Stimulated activated CD4-positive, alpha-beta T cell treated with anti-CD3 and anti-CD28 coated beads, Interleukin-15, amount 100 ng/mL, for 48 hours (primary cell): Measurements from ENCODE around the gene C1orf167.

Experiments used
- DNase-seq, 2 donors: peaks; one replicate each; pipeline ENCODE4 v3.0.0-alpha.2; 2020; ENCODE audit warnings: low read depth in 2 of 2

Gene C1orf167

DNA sequence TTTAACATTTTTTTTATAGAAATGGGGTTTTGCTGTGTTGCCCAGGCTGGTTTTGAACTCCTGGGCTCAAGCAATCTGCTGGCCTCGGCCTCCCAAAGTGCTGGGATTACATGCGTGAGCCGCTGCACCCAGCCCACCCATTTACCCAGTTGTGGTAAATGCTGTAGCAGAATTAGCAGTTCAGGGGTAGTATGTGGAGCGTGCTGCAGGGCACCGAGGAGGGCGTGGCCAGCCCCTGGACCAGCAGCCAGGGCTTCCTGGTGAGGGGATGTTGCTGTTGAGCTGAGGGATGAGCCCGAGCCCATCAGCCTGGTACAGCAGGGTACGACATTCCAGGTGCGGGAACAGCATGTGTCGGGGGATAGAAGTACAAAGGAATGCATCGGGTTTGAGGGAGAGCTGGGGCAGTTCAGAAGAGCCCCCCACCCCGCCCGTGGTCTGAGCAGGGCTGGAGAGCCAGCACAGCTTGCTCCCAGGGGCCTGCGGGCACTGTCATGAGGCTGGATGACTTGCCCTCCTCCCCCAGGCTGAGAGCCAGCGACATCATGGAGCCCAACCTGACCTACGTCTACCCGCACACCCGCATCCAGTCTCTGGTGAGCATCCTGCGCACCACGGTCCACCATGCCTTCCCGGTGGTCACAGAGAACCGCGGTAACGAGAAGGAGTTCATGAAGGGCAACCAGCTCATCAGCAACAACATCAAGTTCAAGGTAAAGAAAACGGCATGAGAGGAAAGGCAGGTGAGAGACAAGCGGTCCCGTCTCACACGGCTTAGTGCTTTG is 73.6 kb downstream of the C1orf167 start:
- DNase-seq: no peak

DNA sequence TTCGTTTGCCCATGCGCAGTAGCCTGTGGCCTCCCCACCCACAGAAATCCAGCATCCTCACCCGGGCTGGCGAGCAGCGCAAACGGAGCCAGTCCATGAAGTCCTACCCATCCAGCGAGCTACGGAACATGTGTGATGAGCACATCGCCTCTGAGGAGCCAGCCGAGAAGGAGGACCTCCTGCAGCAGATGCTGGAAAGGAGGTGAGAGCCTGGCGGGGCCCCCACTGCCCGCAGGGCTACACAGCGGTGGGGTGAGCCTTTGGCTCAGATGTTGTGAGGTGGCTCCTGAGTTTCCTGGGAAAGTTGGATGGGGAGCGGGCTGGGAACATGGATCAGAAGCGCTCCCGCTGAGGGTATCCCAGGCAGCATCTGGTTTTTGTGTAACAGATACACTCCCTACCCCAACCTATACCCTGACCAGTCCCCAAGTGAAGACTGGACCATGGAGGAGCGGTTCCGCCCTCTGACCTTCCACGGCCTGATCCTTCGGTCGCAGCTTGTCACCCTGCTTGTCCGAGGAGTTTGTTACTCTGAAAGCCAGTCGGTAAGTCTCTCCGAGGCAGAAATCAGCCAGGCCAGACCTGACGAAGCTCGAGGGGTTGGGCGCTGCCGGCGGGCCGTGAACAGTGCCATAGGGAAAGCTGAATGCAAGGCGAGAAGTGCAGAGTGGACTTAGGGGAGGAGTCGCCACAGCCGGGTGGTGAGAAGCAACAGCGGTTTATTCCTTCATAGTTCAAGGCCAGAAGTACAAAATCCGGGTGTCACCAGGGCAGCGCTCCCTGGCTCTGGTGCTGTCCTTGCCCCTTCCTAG is 75.2 kb downstream of the C1orf167 start:
- DNase-seq: no peak

DNA sequence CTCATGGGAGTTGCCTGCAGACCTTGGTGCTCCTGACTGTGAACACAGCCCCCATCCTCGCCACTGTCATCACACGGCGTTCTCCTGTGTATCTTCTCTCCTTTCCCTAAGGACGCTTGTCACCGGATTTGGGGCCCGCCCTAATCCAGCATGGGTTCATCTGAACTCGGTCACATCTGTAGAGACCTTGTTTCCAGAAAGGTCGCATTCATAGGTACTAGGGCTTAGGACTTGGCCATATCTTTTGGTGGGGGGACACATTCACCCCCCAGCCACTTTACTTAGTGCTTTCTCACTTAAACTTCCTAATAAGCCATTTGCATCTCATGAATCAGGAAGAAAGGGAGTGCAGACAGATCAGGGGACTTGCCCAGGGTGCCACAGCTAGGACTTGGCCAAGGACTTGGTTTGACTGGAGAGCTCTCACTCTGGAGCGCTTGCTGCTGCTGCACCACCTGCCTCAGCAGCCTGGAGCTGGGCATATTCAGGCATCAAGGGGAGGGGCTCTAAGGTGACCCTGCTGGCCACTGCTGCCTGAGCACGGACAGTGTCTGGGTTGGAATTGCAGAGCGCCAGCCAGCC is 75.9 kb downstream of the C1orf167 start:
- no peak for DNase-seq

DNA sequence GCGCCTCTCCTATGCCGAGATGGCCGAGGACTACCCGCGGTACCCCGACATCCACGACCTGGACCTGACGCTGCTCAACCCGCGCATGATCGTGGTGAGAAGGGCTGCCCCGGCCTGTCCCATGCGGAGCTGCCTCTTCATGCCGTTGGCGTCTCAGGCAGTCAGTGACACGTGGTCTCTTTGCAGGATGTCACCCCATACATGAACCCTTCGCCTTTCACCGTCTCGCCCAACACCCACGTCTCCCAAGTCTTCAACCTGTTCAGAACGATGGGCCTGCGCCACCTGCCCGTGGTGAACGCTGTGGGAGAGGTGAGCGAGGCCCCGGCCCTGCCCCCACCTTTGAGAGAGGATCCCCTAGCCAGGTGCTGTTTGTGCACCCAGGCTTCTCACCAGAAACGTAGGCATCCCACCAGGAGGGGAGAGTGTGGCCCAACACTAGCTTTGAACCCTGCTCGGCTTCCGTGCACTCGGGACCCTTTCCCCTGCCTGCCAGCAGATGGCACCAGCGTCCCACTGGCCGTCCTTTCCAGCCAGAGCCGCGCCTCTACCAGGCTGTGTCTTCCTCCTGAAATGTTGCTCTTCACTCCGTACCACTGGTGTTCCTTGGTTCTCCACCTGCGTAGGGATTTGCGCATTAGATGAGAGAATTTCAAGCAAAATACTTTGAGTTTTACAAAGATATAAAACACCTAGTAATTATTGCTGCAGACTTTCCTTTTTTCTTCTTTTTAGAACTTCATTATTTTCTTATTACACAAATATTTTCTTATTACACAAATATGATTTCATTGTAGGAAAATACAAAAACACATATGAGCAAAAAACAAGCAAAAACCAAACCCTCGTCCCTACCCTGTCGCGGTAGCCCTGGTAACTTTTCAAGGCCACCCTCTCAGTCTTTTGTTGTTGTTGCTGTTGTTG is 76.6 kb downstream of the C1orf167 start:
- DNase-seq: peak; percentile 42 to 53
